Mesenchymal stem cell (in vitro differentiated cells and primary cell): ENCODE measurements around the gene TMEM59.

Experiments used
- DNase-seq: peaks from one replicate; pipeline ENCODE4 v3.0.0-alpha.2; 2013
- H2AFZ ChIP-seq: one replicate; pipeline ENCODE4 v1.6.1; 2013; ENCODE audit warnings: low read depth, mild to moderate bottlenecking, control low read depth, inconsistent platforms, low read length, moderate library complexity
- H2AK5ac ChIP-seq: 2 replicates; pipeline ENCODE4 v1.6.1; 2013; ENCODE audit warnings: low read length, moderate library complexity, mild to moderate bottlenecking, inconsistent platforms; ENCODE audit not compliant: severe bottlenecking
- H2BK120ac ChIP-seq: one replicate; pipeline ENCODE4 v1.6.1; 2013; ENCODE audit warnings: low read depth, mild to moderate bottlenecking, inconsistent platforms, low read length, moderate library complexity
- H2BK12ac ChIP-seq, 2 experiments: one replicate each; pipeline ENCODE4 v1.6.1; 2013; ENCODE audit warnings: inconsistent platforms in 2 of 2, low read length in 2 of 2, mild to moderate bottlenecking in 2 of 2, moderate library complexity in 2 of 2, control low read depth in 1 of 2
- H2BK15ac ChIP-seq: one replicate; pipeline ENCODE4 v1.6.1; 2013; ENCODE audit warnings: mild to moderate bottlenecking, low read depth, inconsistent platforms; ENCODE audit not compliant: poor library complexity, severe bottlenecking
- H2BK5ac ChIP-seq: 2 replicates; pipeline ENCODE4 v1.6.1; 2013; ENCODE audit warnings: low read depth, mild to moderate bottlenecking, low read length, control low read depth, inconsistent platforms; ENCODE audit not compliant: poor library complexity, severe bottlenecking
- H3K14ac ChIP-seq, 2 experiments: one replicate each; pipeline ENCODE4 v1.6.1; 2013; ENCODE audit warnings: inconsistent platforms in 2 of 2, low read length in 2 of 2, control low read depth in 1 of 2, mild to moderate bottlenecking in 1 of 2, moderate library complexity in 1 of 2
- H3K18ac ChIP-seq, 2 experiments: one replicate each; pipeline ENCODE4 v1.6.1; 2013; ENCODE audit warnings: inconsistent platforms in 2 of 2, low read length in 2 of 2, control low read depth in 1 of 2, low read depth in 1 of 2, mild to moderate bottlenecking in 1 of 2
- H3K23ac ChIP-seq, 2 experiments: one replicate each; pipeline ENCODE4 v1.6.1; 2013; ENCODE audit warnings: inconsistent platforms in 2 of 2, low read length in 2 of 2, mild to moderate bottlenecking in 2 of 2, moderate library complexity in 2 of 2, control low read depth in 1 of 2
- H3K27ac ChIP-seq: 2 replicates; pipeline ENCODE4 v1.5.1; 2013; ENCODE audit warnings: mild to moderate bottlenecking, moderate library complexity, low read length, control low read depth, inconsistent platforms; ENCODE audit not compliant: poor library complexity, severe bottlenecking
- H3K27me3 ChIP-seq, 2 experiments: 2 replicates each; pipeline versions ENCODE4 v1.6.1 to v1.7.0; 2013; ENCODE audit warnings: low read length in 2 of 2, mild to moderate bottlenecking in 2 of 2, moderate library complexity in 2 of 2, control low read depth in 1 of 2, inconsistent platforms in 1 of 2; ENCODE audit not compliant: control insufficient read depth in 1 of 2, insufficient read depth in 1 of 2
- H3K36me3 ChIP-seq, 2 experiments: 2 replicates each; pipeline versions ENCODE4 v1.6.1 to v1.7.0; 2013; ENCODE audit warnings: low read length in 2 of 2, control low read depth in 1 of 2, inconsistent platforms in 1 of 2, low read depth in 1 of 2, mild to moderate bottlenecking in 1 of 2; ENCODE audit not compliant: insufficient read depth in 2 of 2, control insufficient read depth in 1 of 2
- H3K4ac ChIP-seq, 2 experiments: one replicate each; pipeline ENCODE4 v1.6.1; 2013; ENCODE audit warnings: inconsistent platforms in 2 of 2, low read length in 2 of 2, mild to moderate bottlenecking in 2 of 2, moderate library complexity in 2 of 2, control low read depth in 1 of 2, low read depth in 1 of 2
- H3K4me1 ChIP-seq: 2 replicates; pipeline ENCODE4 v1.6.1; 2013; ENCODE audit warnings: low read depth, low read length, control low read depth; ENCODE audit not compliant: control insufficient read depth, insufficient read depth
- H3K4me2 ChIP-seq: 2 replicates; pipeline ENCODE4 v1.6.1; 2013; ENCODE audit warnings: low read length, mild to moderate bottlenecking, inconsistent platforms; ENCODE audit not compliant: poor library complexity, severe bottlenecking
- H3K4me3 ChIP-seq, 2 experiments: 2 replicates each; pipeline versions ENCODE4 v1.5.1 to v1.7.0; 2013; ENCODE audit warnings: low read length in 2 of 2, mild to moderate bottlenecking in 2 of 2, control low read depth in 1 of 2, low read depth in 1 of 2; ENCODE audit not compliant: insufficient read depth in 1 of 2
- H3K79me1 ChIP-seq: replicated peaks from 2 replicates; pipeline ENCODE4 v1.6.1; 2013; ENCODE audit warnings: mild to moderate bottlenecking, control low read depth, low read length, inconsistent platforms; ENCODE audit not compliant: poor library complexity, severe bottlenecking
- H3K9ac ChIP-seq: 2 replicates; pipeline ENCODE4 v1.7.0; 2013; ENCODE audit warnings: mild to moderate bottlenecking, low read length, moderate library complexity
- H3K9me3 ChIP-seq: 2 replicates; pipeline ENCODE4 v1.7.0; 2013; ENCODE audit warnings: mild to moderate bottlenecking, low read length; ENCODE audit not compliant: control insufficient read depth
- H4K8ac ChIP-seq: one replicate; pipeline ENCODE4 v1.6.1; 2013; ENCODE audit warnings: inconsistent platforms, mild to moderate bottlenecking, low read length, moderate library complexity
- H4K91ac ChIP-seq: one replicate; pipeline ENCODE4 v1.6.1; 2013; ENCODE audit warnings: mild to moderate bottlenecking, low read length, inconsistent platforms
- WGBS: methylation state at CpG from one replicate; pipeline ENCODE4 v1.1.7; 2013; ENCODE audit warnings: mixed read lengths; 5-methylcytosine and 5-hydroxymethylcytosine counted together

TMEM59 gene

GRCh38 chr1:53982034-53982762 lies 70.8 kb downstream of the TMEM59 start:
- no peaks in the 10 kb centered on the region for H3K9me3 ChIP-seq

GRCh38 chr1:53981220-53981619 lies 71.8 kb downstream of the TMEM59 start:
- H3K23ac ChIP-seq: no peak overlapping the region
- DNase-seq: no peak
- no peak overlapping the region for H2BK5ac ChIP-seq
- H3K4me3 ChIP-seq: no peak overlapping the region
- no peak overlapping the region for H3K18ac ChIP-seq
- H2BK120ac ChIP-seq: no peak overlapping the region
- no peak overlapping the region for H3K4me2 ChIP-seq
- H3K79me1 ChIP-seq: no peaks in the 10 kb centered on the region
- no peak overlapping the region for H3K9ac ChIP-seq
- H2BK12ac ChIP-seq: no peak overlapping the region
- H3K4me1 ChIP-seq: peaks cover 12% of the 10 kb centered on the region
- no peak overlapping the region for H2AFZ ChIP-seq
- peaks cover 0 to 6% of the 10 kb centered on the region in 2 experiments for H3K36me3 ChIP-seq
- no peak overlapping the region for H3K14ac ChIP-seq
- whole genome bisulfite sequencing: 96% methylated on average over 6 of the region's 6 CpGs
- no peak overlapping the region for H3K4ac ChIP-seq
- H3K9me3 ChIP-seq: no peaks in the 10 kb centered on the region
- H4K91ac ChIP-seq: no peak overlapping the region
- no peak overlapping the region for H3K27ac ChIP-seq
- H2AK5ac ChIP-seq: peak overlapping the region; percentile 92
- no peaks in the 10 kb centered on the region for H3K27me3 ChIP-seq
- H4K8ac ChIP-seq: no peak overlapping the region
- H2BK15ac ChIP-seq: no peak overlapping the region

More at GRCh38 chr1:53982034-53982762, 70.8 kb downstream of the TMEM59 start:
- H2BK15ac ChIP-seq: no peak overlapping the region
- H3K4ac ChIP-seq: peak overlapping the region in 1 of 2 experiments; percentile 47
- WGBS: 52% methylated on average over 19 of the region's 20 CpGs
- H3K79me1 ChIP-seq: no peaks in the 10 kb centered on the region
- H2AFZ ChIP-seq: peak overlapping the region; percentile 84
- H2AK5ac ChIP-seq: no peak overlapping the region
- no peak overlapping the region for H4K91ac ChIP-seq
- H3K9ac ChIP-seq: peak overlapping the region; percentile 89
- peak overlapping the region in 1 of 2 experiments; percentile 43 for H2BK12ac ChIP-seq
- peak overlapping the region; percentile 81 for H3K27ac ChIP-seq
- no peaks in the 10 kb centered on the region for H3K27me3 ChIP-seq
- DNase-seq: peak; percentile 68
- no peak overlapping the region for H3K23ac ChIP-seq
- no peak overlapping the region for H3K14ac ChIP-seq
- H3K4me3 ChIP-seq: peak overlapping the region; percentile 22 to 79
- H3K18ac ChIP-seq: peak overlapping the region in 1 of 2 experiments; percentile 78
- peak overlapping the region; percentile 74 for H4K8ac ChIP-seq
- H3K4me2 ChIP-seq: peak overlapping the region; percentile 19
- no peak overlapping the region for H2BK120ac ChIP-seq
- H3K36me3 ChIP-seq: no peaks in the 10 kb centered on the region
- H2BK5ac ChIP-seq: peak overlapping the region; percentile 19
- peaks cover 12% of the 10 kb centered on the region for H3K4me1 ChIP-seq

- no peak for DNase-seq
- no peak overlapping the region for H3K14ac ChIP-seq
- H3K23ac ChIP-seq: no peak overlapping the region
- no peak overlapping the region for H2AFZ ChIP-seq
- WGBS: 93% methylated on average over 13 of the region's 13 CpGs
- H3K27ac ChIP-seq: no peak overlapping the region
- peaks cover 0 to 6% of the 10 kb centered on the region in 2 experiments for H3K36me3 ChIP-seq
- no peaks in the 10 kb centered on the region for H3K27me3 ChIP-seq
- no peak overlapping the region for H3K18ac ChIP-seq
- no peak overlapping the region for H3K4me3 ChIP-seq
- H3K4ac ChIP-seq: no peak overlapping the region
- no peak overlapping the region for H2BK120ac ChIP-seq
- no peak overlapping the region for H2BK12ac ChIP-seq
- H2BK15ac ChIP-seq: no peak overlapping the region
- no peak overlapping the region for H4K91ac ChIP-seq
- no peak overlapping the region for H2AK5ac ChIP-seq
- no peaks in the 10 kb centered on the region for H3K9me3 ChIP-seq
- H3K9ac ChIP-seq: no peak overlapping the region
- no peaks in the 10 kb centered on the region for H3K79me1 ChIP-seq
- H3K4me2 ChIP-seq: no peak overlapping the region
- no peak overlapping the region for H4K8ac ChIP-seq
- H3K4me1 ChIP-seq: peaks cover 12% of the 10 kb centered on the region
- peak overlapping the region; percentile 25 for H2BK5ac ChIP-seq
Observed at GRCh38 chr1:53979712-53980450, 73.1 kb downstream of the TMEM59 start.
